BJ (cell line): Measurements from ENCODE around the gene SEMG2. TPM values are rescaled to one million over a fixed set of nuclear protein-coding genes. Genes with fewer than 3 reads are reported as not detected.

ENCODE experiments used
- CTCF ChIA-PET: fragments of 350-600 bp; formaldehyde crosslinking; extraction: SDS; loops from one replicate; lab custom pipeline; 2021; ENCODE audit warnings: antibody characterized with exemption, inconsistent platforms; lab: Yijun Ruan, JAX
- POLR2A ChIA-PET: fragments of 300-600 bp; sonication (Branson Sonifier 250); formaldehyde crosslinking; extraction: SDS; loops from one replicate; lab custom pipeline; 2021; ENCODE audit warnings: antibody characterized with exemption; lab: Charles Lee
- DNase-seq: peaks from one replicate; pipeline ENCODE4 v3.0.0-alpha.2; 2011; ENCODE audit warnings: low read depth
- H3K27me3 ChIP-seq: 2 replicates; pipeline ENCODE4 v1.6.0; 2011; ENCODE audit warnings: low read length; ENCODE audit not compliant: control insufficient read depth, insufficient read depth
- H3K36me3 ChIP-seq: 2 replicates; pipeline ENCODE4 v1.5.1; 2011; ENCODE audit warnings: low read length; ENCODE audit not compliant: control insufficient read depth, insufficient read depth
- H3K4me3 ChIP-seq: 2 replicates; pipeline ENCODE4 v1.5.1; 2011; ENCODE audit warnings: low read depth, mild to moderate bottlenecking, control low read depth, low read length
- polyA plus RNA-seq: library from polyadenylated mRNA; depleted of rRNA; stranded (reverse); fragments of >200 nt; gene quantifications from 2 replicates; pipeline ENCODE4 v1.2.3, GENCODE V29; 2011
- TF ChIP-seq, protein P1 (sequence below): IDR thresholded peaks from 2 replicates; pipeline ENCODE4 v1.5.1; 2011; ENCODE audit warnings: low read depth, mild to moderate bottlenecking, control low read depth, inconsistent platforms, low read length, moderate library complexity; ENCODE audit not compliant: insufficient read depth

Gene SEMG2
- polyA plus RNA-seq, 1 experiment = not detected

DNA sequence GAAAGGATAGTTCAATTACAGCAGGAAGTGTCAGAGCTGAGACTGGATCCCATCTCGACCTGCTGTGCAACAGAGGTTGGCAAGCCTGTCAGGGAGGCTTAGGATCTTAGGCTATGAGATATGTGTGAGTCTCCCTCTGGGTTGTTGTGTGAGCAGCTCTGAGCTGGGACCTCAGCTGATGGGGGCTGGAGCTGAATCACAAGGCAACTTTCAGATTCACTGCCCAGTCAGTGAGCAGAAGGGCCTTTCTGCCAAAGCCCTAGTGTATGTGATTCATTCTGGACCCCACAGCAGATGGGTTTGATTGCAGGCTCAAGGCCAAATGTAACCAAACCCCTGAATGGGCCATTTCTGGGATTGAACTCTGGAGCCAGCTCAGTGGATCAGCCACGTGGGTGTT, 42.0 kb upstream of the SEMG2 start:
- Histone ChIP-seq H3K4me3 (no peak overlapping the region), H3K27me3 (peaks cover 2% of the 10 kb centered on the region; the same call in 1 of the 2 replicates), H3K36me3 (no peaks in the 10 kb centered on the region)
- ChIA-PET POLR2A (no interaction called here), CTCF (interaction anchor here (0.7 to 1.2 kb wide), 2 partner anchors 9 to 111 kb away, joined by 4 read pairs; no protein-coding TSS in a partner anchor)
- DNase-seq = no peak
- TF ChIP-seq, protein P1, sequence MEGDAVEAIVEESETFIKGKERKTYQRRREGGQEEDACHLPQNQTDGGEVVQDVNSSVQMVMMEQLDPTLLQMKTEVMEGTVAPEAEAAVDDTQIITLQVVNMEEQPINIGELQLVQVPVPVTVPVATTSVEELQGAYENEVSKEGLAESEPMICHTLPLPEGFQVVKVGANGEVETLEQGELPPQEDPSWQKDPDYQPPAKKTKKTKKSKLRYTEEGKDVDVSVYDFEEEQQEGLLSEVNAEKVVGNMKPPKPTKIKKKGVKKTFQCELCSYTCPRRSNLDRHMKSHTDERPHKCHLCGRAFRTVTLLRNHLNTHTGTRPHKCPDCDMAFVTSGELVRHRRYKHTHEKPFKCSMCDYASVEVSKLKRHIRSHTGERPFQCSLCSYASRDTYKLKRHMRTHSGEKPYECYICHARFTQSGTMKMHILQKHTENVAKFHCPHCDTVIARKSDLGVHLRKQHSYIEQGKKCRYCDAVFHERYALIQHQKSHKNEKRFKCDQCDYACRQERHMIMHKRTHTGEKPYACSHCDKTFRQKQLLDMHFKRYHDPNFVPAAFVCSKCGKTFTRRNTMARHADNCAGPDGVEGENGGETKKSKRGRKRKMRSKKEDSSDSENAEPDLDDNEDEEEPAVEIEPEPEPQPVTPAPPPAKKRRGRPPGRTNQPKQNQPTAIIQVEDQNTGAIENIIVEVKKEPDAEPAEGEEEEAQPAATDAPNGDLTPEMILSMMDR = no peak

- Histone ChIP-seq H3K36me3 (no peaks in the 10 kb centered on the region), H3K27me3 (peaks cover 2% of the 10 kb centered on the region; the same call in 1 of the 2 replicates), H3K4me3 (no peak overlapping the region)
- no peak for DNase-seq
- ChIA-PET POLR2A (no interaction called here), CTCF (interaction anchor here (0.9 to 1.3 kb wide), 2 partner anchors 42 to 110 kb away, joined by 3 read pairs; no protein-coding TSS in a partner anchor)
- TF ChIP-seq, protein P1 = no peak
These were observed 39.5 kb upstream of the SEMG2 start for GRCh38 chr20:45181639-45182038.

DNA sequence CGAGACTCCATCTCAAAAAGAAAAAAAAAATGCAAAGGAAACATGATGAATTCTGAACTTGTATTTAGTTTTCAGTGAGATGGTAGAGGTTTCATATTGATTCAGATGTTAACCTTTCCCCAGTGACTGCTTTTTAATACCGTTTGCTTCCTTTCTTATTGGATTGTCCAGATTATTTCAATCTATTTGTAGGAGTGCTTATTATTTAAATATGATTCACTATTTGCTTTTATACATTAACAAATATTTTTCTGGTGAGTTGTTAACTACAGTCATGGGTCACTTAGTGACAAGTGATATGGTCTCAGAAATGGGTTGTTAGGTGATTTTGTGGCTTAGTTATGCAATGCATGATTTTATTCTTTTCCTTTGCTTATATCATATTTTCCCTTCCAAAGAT, 38.1 kb upstream of the SEMG2 start:
- peaks cover 4% of the 10 kb centered on the region for H3K27me3 ChIP-seq
- H3K4me3 ChIP-seq = no peak overlapping the region
- ChIA-PET POLR2A (no interaction called here), CTCF (no interaction called here)
- TF ChIP-seq, protein P1 = no peak
- DNase-seq = no peak
- H3K36me3 ChIP-seq = no peaks in the 10 kb centered on the region

- TF ChIP-seq, protein P1 = no peak
- CTCF ChIA-PET = interaction anchor here (1.0 kb wide), 1 partner anchor 8 kb away, joined by 4 read pairs; no protein-coding TSS in a partner anchor
- H3K27me3 ChIP-seq = peaks cover 4% of the 10 kb centered on the region
- H3K4me3 ChIP-seq = no peak overlapping the region
- POLR2A ChIA-PET = no interaction called here
- no peak for DNase-seq
- H3K36me3 ChIP-seq = no peaks in the 10 kb centered on the region
These were observed 33.5 kb upstream of the SEMG2 start for GRCh38 chr20:45187693-45188092.

GRCh38 chr20:45189067-45189609, 32.0 kb upstream of the SEMG2 start:
- ChIA-PET POLR2A (no interaction called here), CTCF (interaction anchor here (1.7 kb wide), 1 partner anchor 26 kb away, joined by 4 read pairs; no protein-coding TSS in a partner anchor)
- H3K4me3 ChIP-seq = no peak overlapping the region
- peaks cover 4% of the 10 kb centered on the region for H3K27me3 ChIP-seq
- DNase-seq = no peak
- TF ChIP-seq, protein P1 = no peak
- no peaks in the 10 kb centered on the region for H3K36me3 ChIP-seq
